MM.1S (cell line): Measurements from ENCODE around the gene JHY.

Source experiments
- EZH2 ChIP-seq: fragments of 300-600 bp; sonication (generic); optimal IDR thresholded peaks from 2 replicates; pipeline ENCODE3; 2017; ENCODE audit warnings: low read depth, mild to moderate bottlenecking, antibody characterized with exemption, low read length, mixed read lengths
- EZH2phosphoT487 ChIP-seq: fragments of 300-600 bp; sonication (generic); IDR thresholded peaks from 2 replicates; pipeline ENCODE4 v1.6.1; 2018; ENCODE audit warnings: antibody characterized with exemption, low read length
- TF ChIP-seq, protein P1 (sequence below): fragments of 300-600 bp; sonication (generic); IDR thresholded peaks from 2 replicates; pipeline ENCODE4 v1.5.1; 2016; ENCODE audit warnings: antibody characterized with exemption, low read length, mixed read lengths

DNA sequence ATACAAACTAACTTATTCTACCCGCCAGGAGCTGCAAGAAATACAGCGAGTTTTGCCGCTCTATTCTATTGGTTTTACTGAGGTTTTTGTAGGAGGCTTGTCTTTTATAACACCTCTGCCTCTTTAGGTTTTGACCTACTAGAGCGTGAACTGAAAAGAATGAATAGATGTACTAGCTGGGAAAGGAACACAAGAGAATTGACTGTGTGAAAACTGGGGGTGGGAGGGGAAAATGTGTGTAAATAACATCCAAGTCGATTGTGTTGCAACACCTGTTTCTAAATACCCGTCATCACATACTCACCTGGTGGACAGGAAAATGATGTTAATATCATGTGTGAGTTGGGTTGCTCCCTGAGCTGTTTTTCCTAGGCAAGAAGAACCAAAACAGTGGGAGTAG is 12.9 kb upstream of the JHY start:
- TF ChIP-seq, protein P1, sequence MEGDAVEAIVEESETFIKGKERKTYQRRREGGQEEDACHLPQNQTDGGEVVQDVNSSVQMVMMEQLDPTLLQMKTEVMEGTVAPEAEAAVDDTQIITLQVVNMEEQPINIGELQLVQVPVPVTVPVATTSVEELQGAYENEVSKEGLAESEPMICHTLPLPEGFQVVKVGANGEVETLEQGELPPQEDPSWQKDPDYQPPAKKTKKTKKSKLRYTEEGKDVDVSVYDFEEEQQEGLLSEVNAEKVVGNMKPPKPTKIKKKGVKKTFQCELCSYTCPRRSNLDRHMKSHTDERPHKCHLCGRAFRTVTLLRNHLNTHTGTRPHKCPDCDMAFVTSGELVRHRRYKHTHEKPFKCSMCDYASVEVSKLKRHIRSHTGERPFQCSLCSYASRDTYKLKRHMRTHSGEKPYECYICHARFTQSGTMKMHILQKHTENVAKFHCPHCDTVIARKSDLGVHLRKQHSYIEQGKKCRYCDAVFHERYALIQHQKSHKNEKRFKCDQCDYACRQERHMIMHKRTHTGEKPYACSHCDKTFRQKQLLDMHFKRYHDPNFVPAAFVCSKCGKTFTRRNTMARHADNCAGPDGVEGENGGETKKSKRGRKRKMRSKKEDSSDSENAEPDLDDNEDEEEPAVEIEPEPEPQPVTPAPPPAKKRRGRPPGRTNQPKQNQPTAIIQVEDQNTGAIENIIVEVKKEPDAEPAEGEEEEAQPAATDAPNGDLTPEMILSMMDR: no peak
- TF ChIP-seq EZH2phosphoT487: no peak
- no peak for TF ChIP-seq EZH2
